PFSK-1 (cell line): ENCODE results near the gene GPR173. TPM values are rescaled to one million over a fixed set of nuclear protein-coding genes. Genes with fewer than 3 reads are reported as not detected.

Experiments used
- FOXP2 ChIP-seq: optimal IDR thresholded peaks from 2 replicates; pipeline ENCODE3; 2011; ENCODE audit warnings: borderline replicate concordance, control low read depth, inconsistent platforms; ENCODE audit not compliant: insufficient read depth; ENCODE audit errors: extremely low read length, extremely low read depth
- POLR2AphosphoS5 ChIP-seq: IDR thresholded peaks from 2 replicates; pipeline ENCODE4 v1.6.1; 2012; ENCODE audit warnings: low read depth, mild to moderate bottlenecking, control low read depth, low read length, moderate library complexity
- SIN3A ChIP-seq: IDR thresholded peaks from 2 replicates; pipeline ENCODE4 v1.6.1; 2012; ENCODE audit warnings: mild to moderate bottlenecking, low read length, moderate library complexity, borderline replicate concordance; ENCODE audit not compliant: insufficient read depth
- TAF1 ChIP-seq: IDR thresholded peaks from 2 replicates; pipeline ENCODE4 v1.6.1; 2012; ENCODE audit warnings: low read length, control low read depth, borderline replicate concordance; ENCODE audit not compliant: insufficient read depth
- polyA plus RNA-seq: library from polyadenylated mRNA; unstranded; fragments of >200 nt; gene quantifications from one replicate; pipeline ENCODE4 v1.2.1, GENCODE V29; 2012; ENCODE audit warnings: low read depth, missing spikeins; ENCODE audit not compliant: insufficient read length
- TF ChIP-seq, protein P1 (sequence below), 2 experiments: IDR thresholded peaks; 2 replicates each; pipeline versions ENCODE4 v1.6.1 to v1.8.0; 2011 to 2012; ENCODE audit warnings: low read depth in 2 of 2, low read length in 2 of 2, control low read depth in 1 of 2, inconsistent platforms in 1 of 2, mild to moderate bottlenecking in 1 of 2, moderate library complexity in 1 of 2; ENCODE audit not compliant: insufficient read depth in 1 of 2

Gene GPR173, protein sequence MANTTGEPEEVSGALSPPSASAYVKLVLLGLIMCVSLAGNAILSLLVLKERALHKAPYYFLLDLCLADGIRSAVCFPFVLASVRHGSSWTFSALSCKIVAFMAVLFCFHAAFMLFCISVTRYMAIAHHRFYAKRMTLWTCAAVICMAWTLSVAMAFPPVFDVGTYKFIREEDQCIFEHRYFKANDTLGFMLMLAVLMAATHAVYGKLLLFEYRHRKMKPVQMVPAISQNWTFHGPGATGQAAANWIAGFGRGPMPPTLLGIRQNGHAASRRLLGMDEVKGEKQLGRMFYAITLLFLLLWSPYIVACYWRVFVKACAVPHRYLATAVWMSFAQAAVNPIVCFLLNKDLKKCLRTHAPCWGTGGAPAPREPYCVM
- not detected for polyA plus RNA-seq

DNA sequence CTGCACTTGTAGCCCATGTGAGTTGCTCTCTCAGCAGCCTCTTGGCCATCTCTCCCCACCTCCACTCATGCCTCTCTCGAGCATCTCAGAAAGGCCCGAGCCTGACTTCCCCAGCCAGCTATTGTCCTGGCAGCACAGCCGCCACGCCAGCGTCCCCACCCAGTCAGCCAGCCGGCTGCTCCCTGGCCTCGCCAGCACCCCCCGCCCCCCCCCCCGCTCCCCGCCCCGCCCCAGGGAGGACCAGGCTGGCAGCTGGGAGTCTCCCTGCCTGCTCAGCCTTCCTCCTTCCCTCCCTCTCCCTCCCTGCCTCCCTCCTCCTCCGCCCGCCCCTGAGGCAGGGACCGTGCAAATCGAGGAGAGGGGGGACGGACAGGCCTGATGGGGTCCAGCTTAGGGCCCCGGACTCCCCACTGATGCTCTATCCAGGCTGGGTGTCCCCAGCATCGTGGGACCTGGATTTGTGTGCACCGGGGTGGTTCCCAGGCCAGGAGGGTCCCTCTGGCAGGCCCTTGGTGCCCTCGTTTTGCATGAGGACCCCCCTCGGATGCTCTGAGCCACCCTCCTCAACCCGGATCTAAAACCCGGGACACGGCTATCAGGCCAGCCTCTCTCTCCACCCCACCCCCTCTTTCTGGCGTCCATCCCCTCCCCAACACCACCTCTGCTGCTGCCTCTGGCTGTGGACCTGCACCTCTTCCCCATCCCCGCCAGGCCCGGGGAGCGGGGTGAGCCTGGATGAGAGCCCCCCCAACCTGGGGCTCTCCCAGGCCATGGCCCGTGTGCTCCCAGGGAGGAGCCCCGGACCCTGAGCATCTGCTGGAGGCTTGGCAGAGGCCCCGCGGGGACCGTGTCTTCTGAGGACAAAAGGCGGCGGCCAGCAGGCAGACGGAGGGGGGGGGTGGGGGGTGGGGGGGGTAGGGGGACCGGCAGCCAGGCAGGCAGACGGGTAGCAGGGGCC is at the start of gene GPR173:
GPR173 (plus strand) TSS at position 621 of the 958 bp plus-strand sequence. CDS start 27,833 bp downstream, outside the sequence.
- no peak for TF ChIP-seq SIN3A
- no peak for TF ChIP-seq FOXP2
- TF ChIP-seq POLR2AphosphoS5, result no peak
- no peak for TF ChIP-seq TAF1

DNA sequence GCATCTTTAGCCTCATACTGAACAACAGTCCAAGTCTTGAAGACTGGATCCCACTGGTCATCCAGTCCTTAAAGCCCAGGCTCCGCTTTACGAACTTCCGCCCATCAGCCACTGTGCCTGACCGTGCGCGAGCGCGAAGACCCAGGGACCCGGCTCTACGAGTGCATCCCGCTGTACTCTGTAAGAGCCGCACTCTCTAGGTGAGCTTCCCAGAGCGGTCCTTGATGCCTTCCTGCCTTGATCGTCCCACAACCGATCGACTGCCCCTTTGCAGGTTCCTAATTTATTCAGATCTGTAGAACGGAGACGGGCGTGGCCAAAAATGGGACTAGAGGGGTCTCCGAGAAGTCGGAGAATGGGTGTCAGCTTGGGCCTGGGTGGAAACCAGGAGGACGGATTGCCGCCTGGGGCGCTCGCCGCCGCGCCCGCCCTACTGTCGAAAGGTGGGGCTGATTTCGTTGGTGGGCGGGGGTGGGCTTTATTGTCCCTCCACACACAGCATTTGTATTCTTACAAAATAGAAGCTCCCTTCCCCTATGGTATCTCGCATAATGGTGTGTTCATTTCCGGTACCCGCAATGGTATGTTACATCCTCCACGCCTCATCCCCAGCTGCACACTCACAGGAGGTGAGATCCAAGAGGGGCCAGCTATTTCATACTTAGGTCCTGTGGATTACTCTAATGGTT is 48.0 kb upstream of the GPR173 start:
- TF ChIP-seq TAF1, result no peak
- TF ChIP-seq FOXP2, result no peak
- TF ChIP-seq, protein P1, sequence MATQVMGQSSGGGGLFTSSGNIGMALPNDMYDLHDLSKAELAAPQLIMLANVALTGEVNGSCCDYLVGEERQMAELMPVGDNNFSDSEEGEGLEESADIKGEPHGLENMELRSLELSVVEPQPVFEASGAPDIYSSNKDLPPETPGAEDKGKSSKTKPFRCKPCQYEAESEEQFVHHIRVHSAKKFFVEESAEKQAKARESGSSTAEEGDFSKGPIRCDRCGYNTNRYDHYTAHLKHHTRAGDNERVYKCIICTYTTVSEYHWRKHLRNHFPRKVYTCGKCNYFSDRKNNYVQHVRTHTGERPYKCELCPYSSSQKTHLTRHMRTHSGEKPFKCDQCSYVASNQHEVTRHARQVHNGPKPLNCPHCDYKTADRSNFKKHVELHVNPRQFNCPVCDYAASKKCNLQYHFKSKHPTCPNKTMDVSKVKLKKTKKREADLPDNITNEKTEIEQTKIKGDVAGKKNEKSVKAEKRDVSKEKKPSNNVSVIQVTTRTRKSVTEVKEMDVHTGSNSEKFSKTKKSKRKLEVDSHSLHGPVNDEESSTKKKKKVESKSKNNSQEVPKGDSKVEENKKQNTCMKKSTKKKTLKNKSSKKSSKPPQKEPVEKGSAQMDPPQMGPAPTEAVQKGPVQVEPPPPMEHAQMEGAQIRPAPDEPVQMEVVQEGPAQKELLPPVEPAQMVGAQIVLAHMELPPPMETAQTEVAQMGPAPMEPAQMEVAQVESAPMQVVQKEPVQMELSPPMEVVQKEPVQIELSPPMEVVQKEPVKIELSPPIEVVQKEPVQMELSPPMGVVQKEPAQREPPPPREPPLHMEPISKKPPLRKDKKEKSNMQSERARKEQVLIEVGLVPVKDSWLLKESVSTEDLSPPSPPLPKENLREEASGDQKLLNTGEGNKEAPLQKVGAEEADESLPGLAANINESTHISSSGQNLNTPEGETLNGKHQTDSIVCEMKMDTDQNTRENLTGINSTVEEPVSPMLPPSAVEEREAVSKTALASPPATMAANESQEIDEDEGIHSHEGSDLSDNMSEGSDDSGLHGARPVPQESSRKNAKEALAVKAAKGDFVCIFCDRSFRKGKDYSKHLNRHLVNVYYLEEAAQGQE (IDR thresholded peaks at IDR 0.05; ENCODE audit: insufficient read depth in 1 of 2, low read depth in 2 of 2, low read length in 2 of 2), result no peak
- no peak for TF ChIP-seq SIN3A
- TF ChIP-seq POLR2AphosphoS5, result no peak

DNA sequence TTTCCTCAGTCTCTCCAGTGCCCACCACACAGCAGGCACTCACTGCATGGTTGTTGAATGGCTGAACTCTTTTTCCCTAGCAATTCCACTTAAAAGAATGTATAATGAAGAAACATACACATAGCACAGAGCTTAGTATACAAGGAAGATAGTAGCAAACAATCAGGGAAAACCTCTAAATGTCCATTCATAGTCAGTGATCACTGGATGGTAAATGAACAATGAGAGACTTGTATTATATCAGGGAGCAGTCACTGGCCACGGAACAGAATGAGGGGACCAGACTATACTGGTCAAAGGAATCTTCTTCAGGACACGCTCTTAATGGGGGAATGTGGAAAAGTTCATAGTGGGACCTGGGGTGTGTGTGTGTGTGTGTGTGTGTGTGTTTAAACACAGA is 46.6 kb upstream of the GPR173 start:
- no peak for TF ChIP-seq TAF1
- TF ChIP-seq POLR2AphosphoS5, result no peak
- no peak for TF ChIP-seq SIN3A
- no peak for TF ChIP-seq FOXP2
- TF ChIP-seq, protein P1 (IDR thresholded peaks at IDR 0.05; ENCODE audit: insufficient read depth in 1 of 2, low read depth in 2 of 2, low read length in 2 of 2), result no peak

DNA sequence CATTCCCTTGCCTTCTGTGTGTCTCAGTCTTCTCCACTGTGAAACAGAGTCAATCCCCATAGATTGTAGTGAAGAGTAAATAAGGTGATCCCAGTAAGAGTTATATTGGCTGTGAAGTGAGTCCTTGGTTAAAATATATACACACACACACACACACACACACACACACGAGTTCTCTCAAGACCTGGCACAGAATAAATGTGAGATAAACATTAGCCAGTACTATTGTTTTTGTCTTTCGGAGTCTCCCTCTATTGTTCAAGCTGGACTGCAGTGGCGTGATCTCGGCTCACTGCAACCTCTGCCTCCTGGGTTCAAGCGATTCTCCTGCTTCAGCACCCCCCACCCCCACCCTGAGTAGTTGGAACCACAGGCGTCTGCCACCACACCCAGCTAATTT is 45.5 kb upstream of the GPR173 start:
- TF ChIP-seq SIN3A (no peak), TAF1 (no peak), FOXP2 (no peak), POLR2AphosphoS5 (no peak)
- TF ChIP-seq, protein P1 (IDR thresholded peaks at IDR 0.05; ENCODE audit: insufficient read depth in 1 of 2, low read depth in 2 of 2, low read length in 2 of 2), result no peak

DNA sequence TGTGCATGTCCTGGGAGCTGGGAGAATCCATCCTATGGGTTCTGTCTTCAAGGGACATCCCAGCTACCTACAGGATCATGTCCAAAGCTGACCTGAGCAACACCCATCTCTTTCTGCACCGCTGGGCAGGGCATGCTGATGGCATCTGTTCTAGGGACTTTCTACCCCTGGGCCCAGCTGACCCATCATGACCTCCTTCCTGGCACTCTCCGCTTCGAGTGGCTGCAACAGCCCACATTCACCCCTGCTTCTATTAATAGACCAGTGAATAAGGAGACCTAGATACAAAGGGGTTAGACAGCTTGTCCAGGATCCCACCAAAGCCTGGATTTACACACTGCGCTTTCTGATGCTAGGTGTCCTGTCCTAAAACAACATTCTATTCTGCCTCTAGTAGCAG is 44.6 kb upstream of the GPR173 start:
- TF ChIP-seq TAF1 (no peak), POLR2AphosphoS5 (no peak), SIN3A (no peak), FOXP2 (no peak)
- TF ChIP-seq, protein P1 (IDR thresholded peaks at IDR 0.05; ENCODE audit: insufficient read depth in 1 of 2, low read depth in 2 of 2, low read length in 2 of 2), result no peak
